Caco-2 (cell line): ENCODE measurements around the gene PRMT2. TPM values are rescaled to one million over a fixed set of nuclear protein-coding genes. Genes with fewer than 3 reads are reported as not detected.

ENCODE experiments used
- BruUV-seq: library from RNA; stranded (reverse); fragments of 400-500 nt; replicated peaks from 2 replicates; lab custom pipeline; 2021; lab: Mats Ljungman, UMichigan
- CTCF ChIA-PET: fragments of 300-600 bp; sonication (Branson Sonifier 250); formaldehyde crosslinking; loops from one replicate; lab custom pipeline; 2022; ENCODE audit warnings: antibody characterized with exemption; lab: Charles Lee
- POLR2A ChIA-PET: fragments of 300-600 bp; sonication (Branson Sonifier 250); formaldehyde crosslinking; loops from one replicate; lab custom pipeline; 2022; ENCODE audit warnings: antibody characterized with exemption; lab: Charles Lee
- DNase-seq, 2 experiments: peaks; one replicate each; pipeline versions ENCODE4 v3.0.0 to v3.0.0-alpha.2; 2020 to 2022
- H3K27me3 ChIP-seq: replicated peaks from 2 replicates; pipeline ENCODE4 v1.6.0; 2011; ENCODE audit warnings: low read length; ENCODE audit not compliant: control insufficient read depth, insufficient read depth
- H3K36me3 ChIP-seq: 2 replicates; pipeline ENCODE4 v1.5.1; 2011; ENCODE audit warnings: low read length; ENCODE audit not compliant: control insufficient read depth, insufficient read depth
- H3K4me1 ChIP-seq: fragments of 250-450 bp; sonication (Bioruptor Pico); 2 replicates; pipeline ENCODE4 v1.5.1; 2020; ENCODE audit warnings: mild to moderate bottlenecking
- H3K4me3 ChIP-seq: 2 replicates; pipeline ENCODE4 v1.5.1; 2011; ENCODE audit warnings: low read depth, mild to moderate bottlenecking, control low read depth, low read length
- H3K9me3 ChIP-seq: fragments of 250-450 bp; sonication (Bioruptor Pico); 2 replicates; pipeline ENCODE4 v1.5.1; 2020; ENCODE audit warnings: mild to moderate bottlenecking, moderate library complexity
- H3K27ac Mint-ChIP-seq: one replicate; pipeline ENCODE4 v1.8.0; 2022; ENCODE audit warnings: mixed read lengths; ENCODE audit not compliant: unreplicated experiment
- H3K27me3 Mint-ChIP-seq: one replicate; pipeline ENCODE4 v1.8.0; 2022; ENCODE audit warnings: mixed read lengths; ENCODE audit not compliant: insufficient read depth, unreplicated experiment
- H3K36me3 Mint-ChIP-seq: one replicate; pipeline ENCODE4 v1.8.0; 2022; ENCODE audit warnings: mild to moderate bottlenecking, mixed read lengths; ENCODE audit not compliant: insufficient read depth, unreplicated experiment
- H3K4me1 Mint-ChIP-seq: one replicate; pipeline ENCODE4 v1.8.0; 2022; ENCODE audit warnings: low read depth, mixed read lengths; ENCODE audit not compliant: unreplicated experiment
- H3K4me3 Mint-ChIP-seq: one replicate; pipeline ENCODE4 v1.8.0; 2022; ENCODE audit warnings: mild to moderate bottlenecking, moderate library complexity, mixed read lengths; ENCODE audit not compliant: unreplicated experiment
- H3K9me3 Mint-ChIP-seq: one replicate; pipeline ENCODE4 v1.8.0; 2022; ENCODE audit warnings: mixed read lengths; ENCODE audit not compliant: unreplicated experiment
- CTCF ChIP-seq, 2 experiments: fragments of 200-600 bp in 1 of 2; IDR thresholded peaks; 1 replicate in 1 of 2; 2 replicates in 1 of 2; pipeline versions ENCODE4 v1.5.1 to v1.8.0; 2011 to 2022; ENCODE audit warnings: antibody characterized with exemption in 1 of 2, control low read depth in 1 of 2, inconsistent platforms in 1 of 2, low read depth in 1 of 2, low read length in 1 of 2, mild to moderate bottlenecking in 1 of 2, moderate library complexity in 1 of 2; ENCODE audit not compliant: insufficient read depth in 1 of 2, severe bottlenecking in 1 of 2, unreplicated experiment in 1 of 2
- intact Hi-C: fragments of 100-400 bp; cut with micrococcal nuclease; formaldehyde crosslinking; loops from one replicate; pipeline ENCODE4 v1.10.0; 2022; ENCODE audit not compliant: unreplicated experiment
- total RNA-seq: library from RNA; stranded (reverse); gene quantifications from 2 replicates; pipeline ENCODE4 v1.2.3, GENCODE V29; 2022

PRMT2 gene
- total RNA-seq, 1 experiment from 2014 or later = 56.2 TPM

- Mint-ChIP-seq H3K9me3 (peaks cover 6% of the 10 kb centered on the region), H3K27ac (no peak overlapping the region), H3K36me3 (peaks cover 87% of the 10 kb centered on the region), H3K4me3 (no peak overlapping the region), H3K4me1 (no peaks in the 10 kb centered on the region), H3K27me3 (no peaks in the 10 kb centered on the region)
- Histone ChIP-seq H3K36me3 (no peaks in the 10 kb centered on the region; the same call in none of the 2 replicates), H3K4me1 (no peaks in the 10 kb centered on the region), H3K27me3 (no peaks in the 10 kb centered on the region), H3K4me3 (no peak overlapping the region), H3K9me3 (0 out of 2 replicates have a peak, but pooled peaks cover 2% of the 10 kb centered on the region)
- intact Hi-C loops = no loop called here
- no peak for TF ChIP-seq CTCF (IDR thresholded peaks at IDR 0.05; ENCODE audit: insufficient read depth in 1 of 2, low read depth in 1 of 2, low read length in 1 of 2, severe bottlenecking in 1 of 2, unreplicated experiment in 1 of 2)
- DNase-seq = no peak
- CTCF ChIA-PET = no interaction called here
- POLR2A ChIA-PET = no interaction called here
- no TSS peak for BruUV-seq
Observed at GRCh38 chr21:46649356-46649755, 13.9 kb downstream of the PRMT2 start.

GRCh38 chr21:46650476-46651098 is 15.1 kb downstream of the PRMT2 start:
- ChIA-PET CTCF (no interaction called here), POLR2A (no interaction called here)
- no peak for DNase-seq
- H3K36me3 Mint-ChIP-seq = peaks cover 87% of the 10 kb centered on the region
- BruUV-seq = no TSS peak
- H3K9me3 Mint-ChIP-seq = peaks cover 10% of the 10 kb centered on the region
- intact Hi-C loops = no loop called here
- no peaks in the 10 kb centered on the region; the same call in none of the 2 replicates for H3K36me3 ChIP-seq
- no peak overlapping the region for H3K4me3 ChIP-seq
- H3K27me3 Mint-ChIP-seq = no peaks in the 10 kb centered on the region
- no peak overlapping the region for H3K4me3 Mint-ChIP-seq
- 0 out of 2 replicates have a peak, but pooled peaks cover 4% of the 10 kb centered on the region for H3K9me3 ChIP-seq
- H3K4me1 Mint-ChIP-seq = no peaks in the 10 kb centered on the region
- H3K27ac Mint-ChIP-seq = no peak overlapping the region
- H3K4me1 ChIP-seq = no peaks in the 10 kb centered on the region
- no peak for TF ChIP-seq CTCF (IDR thresholded peaks at IDR 0.05; ENCODE audit: insufficient read depth in 1 of 2, low read depth in 1 of 2, low read length in 1 of 2, severe bottlenecking in 1 of 2, unreplicated experiment in 1 of 2)
- H3K27me3 ChIP-seq = no peaks in the 10 kb centered on the region

- BruUV-seq = no TSS peak
- H3K4me1 Mint-ChIP-seq = no peaks in the 10 kb centered on the region
- Histone ChIP-seq H3K27me3 (no peaks in the 10 kb centered on the region), H3K4me3 (no peak overlapping the region), H3K4me1 (no peaks in the 10 kb centered on the region), H3K36me3 (no peaks in the 10 kb centered on the region; the same call in none of the 2 replicates), H3K9me3 (0 out of 2 replicates have a peak, but pooled peaks cover 4% of the 10 kb centered on the region)
- no peak overlapping the region for H3K4me3 Mint-ChIP-seq
- no peak overlapping the region for H3K27ac Mint-ChIP-seq
- CTCF ChIA-PET = no interaction called here
- no peaks in the 10 kb centered on the region for H3K27me3 Mint-ChIP-seq
- no peak for TF ChIP-seq CTCF (IDR thresholded peaks at IDR 0.05; ENCODE audit: insufficient read depth in 1 of 2, low read depth in 1 of 2, low read length in 1 of 2, severe bottlenecking in 1 of 2, unreplicated experiment in 1 of 2)
- peaks cover 10% of the 10 kb centered on the region for H3K9me3 Mint-ChIP-seq
- DNase-seq = no peak
- intact Hi-C loops = no loop called here
- H3K36me3 Mint-ChIP-seq = peaks cover 87% of the 10 kb centered on the region
- POLR2A ChIA-PET = no interaction called here
Observed at GRCh38 chr21:46651121-46651520, 15.6 kb downstream of the PRMT2 start.
